H1 (cell line): Measurements from ENCODE around the gene POFUT2. TPM values are rescaled to one million over a fixed set of nuclear protein-coding genes. Genes with fewer than 3 reads are reported as not detected.
A peak's percentile ranks its signal among the peaks of the same experiment; 100 is the strongest.
"Not testable (repeated sequence)": the region's sequence is repeated elsewhere in the genome, so short reads cannot be mapped to it uniquely, and the experiment has no call there.

Experiments
- CTCF ChIA-PET: fragments of 300-600 bp; sonication (Branson Sonifier 250); formaldehyde crosslinking; loops from one replicate; lab custom pipeline; 2021; ENCODE audit not compliant: partially characterized antibody; lab: Charles Lee
- POLR2A ChIA-PET: fragments of 300-600 bp; sonication (Branson Sonifier 250); formaldehyde crosslinking; loops from one replicate; lab custom pipeline; 2021; ENCODE audit warnings: inconsistent platforms; ENCODE audit not compliant: partially characterized antibody; lab: Charles Lee
- DNase-seq, 2 experiments: peaks; one replicate each; pipeline versions ENCODE4 v3.0.0 to v3.0.0-alpha.2; 2010 to 2022; ENCODE audit warnings: low spot score in 2 of 2, low read depth in 1 of 2, mixed read lengths in 1 of 2
- FAIRE-seq: peaks from 2 replicates; lab custom pipeline; 2011; peaks lifted over from hg19 to GRCh38; lab: Jason Lieb, UNC
- H2AFZ ChIP-seq: 2 replicates; pipeline ENCODE4 v1.8.1; 2012; ENCODE audit warnings: low read length, inconsistent platforms
- H2AK5ac ChIP-seq: 2 replicates; pipeline ENCODE4 v1.6.1; 2013; ENCODE audit warnings: low read depth, low read length
- H2BK120ac ChIP-seq: replicated peaks from 2 replicates; pipeline ENCODE3; 2013; ENCODE audit warnings: low read depth, low read length, inconsistent platforms
- H2BK12ac ChIP-seq: 2 replicates; pipeline ENCODE4 v1.6.1; 2013; ENCODE audit warnings: low read depth, low read length
- H2BK15ac ChIP-seq: 2 replicates; pipeline ENCODE4 v1.6.1; 2013; ENCODE audit warnings: low read length
- H2BK20ac ChIP-seq: 2 replicates; pipeline ENCODE4 v1.6.1; 2013; ENCODE audit warnings: low read length
- H2BK5ac ChIP-seq: 2 replicates; pipeline ENCODE4 v1.6.1; 2013; ENCODE audit warnings: low read depth, low read length
- H3K14ac ChIP-seq: 2 replicates; pipeline ENCODE4 v1.6.1; 2013; ENCODE audit warnings: inconsistent platforms; ENCODE audit not compliant: insufficient read length
- H3K18ac ChIP-seq: 2 replicates; pipeline ENCODE4 v1.6.1; 2013; ENCODE audit warnings: low read length; ENCODE audit errors: extremely low read depth
- H3K23ac ChIP-seq: 2 replicates; pipeline ENCODE4 v1.6.1; 2013; ENCODE audit warnings: inconsistent platforms; ENCODE audit not compliant: insufficient read length
- H3K23me2 ChIP-seq: 2 replicates; pipeline ENCODE4 v1.6.1; 2013; ENCODE audit warnings: low read depth, low read length
- H3K27ac ChIP-seq: 2 replicates; pipeline ENCODE4 v1.6.1; 2011; ENCODE audit warnings: low read depth, low read length, inconsistent platforms
- H3K27me3 ChIP-seq, 4 experiments: replicated peaks in 1 of 4; 1 replicate in 1 of 4; 2 replicates in 3 of 4; pipeline versions ENCODE4 v1.6.1 to v1.8.1; 2011 to 2013; ENCODE audit warnings: low read length in 3 of 4, mild to moderate bottlenecking in 3 of 4, inconsistent platforms in 2 of 4, mixed read lengths in 2 of 4, moderate library complexity in 1 of 4; ENCODE audit not compliant: control insufficient read depth in 3 of 4, insufficient read depth in 3 of 4; ENCODE audit errors: extremely low read depth in 1 of 4
- H3K36me3 ChIP-seq, 4 experiments: 2 replicates each; pipeline versions ENCODE4 v1.6.1 to v1.8.1; 2011 to 2013; ENCODE audit warnings: mild to moderate bottlenecking in 4 of 4, low read length in 3 of 4, moderate library complexity in 2 of 4, control low read depth in 1 of 4, inconsistent platforms in 1 of 4; ENCODE audit not compliant: insufficient read depth in 4 of 4, control insufficient read depth in 2 of 4
- H3K4ac ChIP-seq: replicated peaks from 2 replicates; pipeline ENCODE3; 2013; ENCODE audit warnings: low read length, low read depth, mixed read lengths, inconsistent platforms; ENCODE audit not compliant: insufficient read length
- H3K4me1 ChIP-seq, 4 experiments: replicated peaks in 1 of 4; 1 replicate in 1 of 4; 2 replicates in 3 of 4; pipeline versions ENCODE4 v1.6.1 to v1.8.1; 2011 to 2013; ENCODE audit warnings: low read length in 3 of 4, inconsistent platforms in 2 of 4, mixed read lengths in 1 of 4; ENCODE audit not compliant: insufficient read depth in 4 of 4, control insufficient read depth in 3 of 4
- H3K4me2 ChIP-seq, 2 experiments: 2 replicates each; pipeline versions ENCODE4 v1.6.1 to v1.8.1; 2011 to 2013; ENCODE audit warnings: low read depth in 2 of 2, low read length in 2 of 2, control low read depth in 1 of 2, inconsistent platforms in 1 of 2, mild to moderate bottlenecking in 1 of 2; ENCODE audit not compliant: insufficient read depth in 1 of 2
- H3K4me3 ChIP-seq, 4 experiments: fragments of 200-600, 300-600 bp in 1 of 4; sonication (generic), shearing (Covaris generic), sonication (Bioruptor Twin) in 1 of 4; 2 replicates each; pipeline versions ENCODE4 v1.5.1 to v1.8.1; 2011 to 2016; ENCODE audit warnings: low read length in 4 of 4, low read depth in 3 of 4, control low read depth in 2 of 4, inconsistent platforms in 2 of 4, mild to moderate bottlenecking in 2 of 4, mixed read lengths in 1 of 4, moderate library complexity in 1 of 4; ENCODE audit not compliant: insufficient read depth in 2 of 4; ENCODE audit errors: extremely low read depth in 1 of 4
- H3K56ac ChIP-seq: replicated peaks from 2 replicates; pipeline ENCODE3; 2013; ENCODE audit warnings: low read depth, mild to moderate bottlenecking, mixed read lengths, low read length, inconsistent platforms; ENCODE audit not compliant: insufficient read length
- H3K79me1 ChIP-seq: 2 replicates; pipeline ENCODE4 v1.6.1; 2013; ENCODE audit warnings: low read depth, low read length, control low read depth
- H3K79me2 ChIP-seq, 2 experiments: 2 replicates each; pipeline versions ENCODE4 v1.6.1 to v1.8.1; 2012 to 2013; ENCODE audit warnings: low read length in 2 of 2, mild to moderate bottlenecking in 2 of 2, inconsistent platforms in 1 of 2; ENCODE audit not compliant: insufficient read depth in 2 of 2, control insufficient read depth in 1 of 2
- H3K9ac ChIP-seq, 4 experiments: replicated peaks in 1 of 4; 1 replicate in 1 of 4; 2 replicates in 3 of 4; pipeline versions ENCODE4 v1.6.1 to v1.8.1; 2011 to 2013; ENCODE audit warnings: low read depth in 3 of 4, low read length in 3 of 4, control low read depth in 2 of 4, mild to moderate bottlenecking in 2 of 4, moderate library complexity in 2 of 4, inconsistent platforms in 1 of 4; ENCODE audit errors: extremely low read depth in 1 of 4
- H3K9me3 ChIP-seq, 2 experiments: 2 replicates each; pipeline versions ENCODE4 v1.6.1 to v1.8.1; 2012 to 2013; ENCODE audit warnings: mild to moderate bottlenecking in 2 of 2, moderate library complexity in 2 of 2, control low read depth in 1 of 2, inconsistent platforms in 1 of 2, low read depth in 1 of 2, low read length in 1 of 2, mixed read lengths in 1 of 2; ENCODE audit not compliant: insufficient read depth in 2 of 2
- H4K20me1 ChIP-seq, 2 experiments: replicated peaks in 1 of 2; 2 replicates each; pipeline versions ENCODE3 to v1.8.1; 2011 to 2013; ENCODE audit warnings: inconsistent platforms in 2 of 2, low read length in 2 of 2, mild to moderate bottlenecking in 1 of 2; ENCODE audit not compliant: insufficient read depth in 2 of 2, control insufficient read depth in 1 of 2
- H4K5ac ChIP-seq: 2 replicates; pipeline ENCODE4 v1.6.1; 2013; ENCODE audit warnings: low read length, low read depth, mixed read lengths, inconsistent platforms; ENCODE audit not compliant: insufficient read length
- H4K8ac ChIP-seq: 2 replicates; pipeline ENCODE4 v1.8.0; 2013; ENCODE audit warnings: mild to moderate bottlenecking, moderate library complexity, low read length, inconsistent platforms; ENCODE audit not compliant: insufficient read depth; ENCODE audit errors: extremely low read depth
- H4K91ac ChIP-seq: replicated peaks from 2 replicates; pipeline ENCODE3; 2013; ENCODE audit warnings: low read length, mixed read lengths, inconsistent platforms; ENCODE audit not compliant: insufficient read length
- WGBS, 2 experiments: shearing (Covaris generic) in 1 of 2; methylation state at CpG; one replicate each; pipeline versions ENCODE4 v1.1.6 to v1.1.7; 2013 to 2015; ENCODE audit warnings: low lambda C conversion rate in 2 of 2, mixed read lengths in 2 of 2, inconsistent platforms in 1 of 2, low coverage in 1 of 2, missing lambda C conversion rate in 1 of 2; ENCODE audit not compliant: insufficient replicate concordance in 2 of 2, insufficient coverage in 1 of 2, insufficient read length in 1 of 2; ENCODE audit errors: extremely low coverage in 1 of 2, missing lambda C conversion rate in 1 of 2; 5-methylcytosine and 5-hydroxymethylcytosine counted together
- polyA plus RNA-seq, 7 experiments: library from polyadenylated mRNA; depleted of rRNA in 3 of 7; stranded (reverse) in 5 of 7; unstranded in 2 of 7; fragments of >200 nt in 5 of 7; fragments of 200-250 nt in 2 of 7; gene quantifications; 1 replicate in 5 of 7; 2 replicates in 1 of 7; 4 replicates in 1 of 7; pipeline versions ENCODE4 v1.2.1 to v1.2.3, GENCODE V29; 2011 to 2013; ENCODE audit warnings: missing spikeins in 2 of 7, mixed read lengths in 2 of 7
- total RNA-seq: library from RNA; stranded (reverse); fragmentation: NEBNext Ultra II Directional; extraction: Animal tissue kit (Norgen Biotek cat#: 25700); gene quantifications from 2 replicates; pipeline ENCODE4 v1.2.1, GENCODE V29; 2021

POFUT2 gene
- total and polyA plus RNA-seq, 2 of the 8 experiments (the other 6 are each of a cell fraction or from before 2014, with no cell fraction given) = 13.7 to 32.1 TPM

DNA sequence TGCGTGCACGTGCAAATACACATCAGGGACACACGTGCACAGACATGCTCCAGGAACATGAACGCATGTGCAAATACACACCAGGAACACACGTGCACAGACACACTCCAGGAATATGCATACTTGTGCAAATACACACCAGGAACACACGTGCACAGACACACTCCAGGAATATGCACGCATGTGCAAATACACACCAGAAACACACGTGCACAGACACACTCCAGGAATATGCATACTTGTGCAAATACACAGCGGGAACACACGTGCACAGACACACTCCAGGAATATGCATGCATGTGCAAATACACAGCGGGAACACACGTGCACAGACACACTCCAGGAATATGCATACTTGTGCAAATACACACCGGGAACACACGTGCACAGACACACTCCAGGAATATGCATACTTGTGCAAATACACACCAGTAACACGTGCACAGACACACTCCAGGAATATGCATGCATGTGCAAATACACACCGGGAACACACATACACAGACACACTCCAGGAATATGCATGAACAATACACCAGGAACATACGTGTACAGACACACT lies 20.0 kb upstream of the POFUT2 start:
- FAIRE-seq, DNase-seq, H2BK5ac ChIP-seq, H3K9ac ChIP-seq, H2BK20ac ChIP-seq, H2AK5ac ChIP-seq, H3K4me3 ChIP-seq, H3K4me2 ChIP-seq, H2AFZ ChIP-seq, POLR2A ChIA-PET, H4K91ac ChIP-seq, H3K23ac ChIP-seq, H3K9me3 ChIP-seq, H2BK15ac ChIP-seq, H3K79me1 ChIP-seq, H3K18ac ChIP-seq, H3K36me3 ChIP-seq, H3K27ac ChIP-seq, H3K23me2 ChIP-seq, H3K56ac ChIP-seq, H2BK120ac ChIP-seq, H4K5ac ChIP-seq, H3K27me3 ChIP-seq, H3K4ac ChIP-seq, H3K79me2 ChIP-seq, H3K14ac ChIP-seq, H4K8ac ChIP-seq, H4K20me1 ChIP-seq, H3K4me1 ChIP-seq: not testable (repeated sequence)
- peak overlapping the region; percentile 39; the same call in 1 of the 2 replicates for H2BK12ac ChIP-seq
- 94% methylated on average over 17 of the region's 17 CpGs; no CpG with 5 or more reads in 1 of the 2 experiments for WGBS, 2 experiments
- CTCF ChIA-PET = interaction anchor here (0.8 to 4.0 kb wide), 9 partner anchors 12 to 167 kb away, joined by 3 to 27 read pairs (median 8); no protein-coding TSS in a partner anchor
